Sciatic nerve (tissue), 2 donors: ENCODE measurements around the gene ADRA2C. TPM values are rescaled to one million over a fixed set of nuclear protein-coding genes. Genes with fewer than 3 reads are reported as not detected.

Experiments used
- ATAC-seq: fragments of 200-7000 bp; cut with Tn5 transposase; one replicate; pipeline ENCODE4 v1.9.1; 2020; ENCODE audit warnings: mild to moderate bottlenecking, moderate library complexity
- DNase-seq: peaks from one replicate; pipeline ENCODE4 v3.0.0-alpha.2; 2020; ENCODE audit warnings: low spot score
- intact Hi-C: fragments of 100-400 bp; cut with DNase I; formaldehyde crosslinking; loops from one replicate; pipeline ENCODE4 v1.14.2; 2022
- total RNA-seq: library from RNA; stranded (reverse); fragmentation: NEBNext Ultra II Directional; extraction: Animal tissue kit (Norgen Biotek cat#: 25700); gene quantifications from one replicate; pipeline ENCODE4 v1.2.1, GENCODE V29; 2021
- donor health status: DM: no; HTN: no; CAD: no.
- donor health status: DM: no; HTN: no; CAD: no.

The ADRA2C gene
- total RNA-seq, 1 donor from 2014 or later, result 4.8 TPM

GRCh38 chr4:3787489-3788365, 21.5 kb downstream of the ADRA2C start:
- ATAC-seq (no peak), DNase-seq (no peak)
- intact Hi-C loops, result no loop called here

GRCh38 chr4:3788366-3788660, 22.1 kb downstream of the ADRA2C start:
- DNase-seq (no peak), ATAC-seq (no peak)
- intact Hi-C loops, result no loop called here

GRCh38 chr4:3789587-3789986, 23.4 kb downstream of the ADRA2C start:
- intact Hi-C loops, result no loop called here
- DNase-seq (no peak), ATAC-seq (no peak)

- ATAC-seq, result no peak
These were observed 23.9 kb downstream of the ADRA2C start for GRCh38 chr4:3790006-3790561.

GRCh38 chr4:3791256-3791655, 25.1 kb downstream of the ADRA2C start:
- intact Hi-C loops, result no loop called here
- DNase-seq (no peak), ATAC-seq (no peak)

More at GRCh38 chr4:3790006-3790561, 23.9 kb downstream of the ADRA2C start:
- no peak for DNase-seq
- intact Hi-C loops, result no loop called here

GRCh38 chr4:3791910-3792542, 25.8 kb downstream of the ADRA2C start:
- peak; percentile 13 for ATAC-seq

GRCh38 chr4:3792813-3793212, 26.6 kb downstream of the ADRA2C start:
- DNase-seq, result no peak

More at GRCh38 chr4:3791910-3792542, 25.8 kb downstream of the ADRA2C start:
- intact Hi-C loops, result no loop called here
- DNase-seq, result no peak

GRCh38 chr4:3793545-3793944, 27.4 kb downstream of the ADRA2C start:
- ATAC-seq, result no peak
- no peak for DNase-seq
- intact Hi-C loops, result no loop called here

More at GRCh38 chr4:3792813-3793212, 26.6 kb downstream of the ADRA2C start:
- no peak for ATAC-seq
- intact Hi-C loops, result no loop called here

- intact Hi-C loops, result no loop called here
- no peak for ATAC-seq
- no peak for DNase-seq
These were observed 30.8 kb downstream of the ADRA2C start for GRCh38 chr4:3796960-3797359.

GRCh38 chr4:3797831-3798790, 31.9 kb downstream of the ADRA2C start:
- no peak for DNase-seq
- intact Hi-C loops, result no loop called here
- ATAC-seq, result no peak

GRCh38 chr4:3799496-3799895, 33.3 kb downstream of the ADRA2C start:
- intact Hi-C loops, result no loop called here
- DNase-seq (no peak), ATAC-seq (no peak)

- DNase-seq (no peak), ATAC-seq (no peak)
- intact Hi-C loops, result no loop called here
These were observed 34.2 kb downstream of the ADRA2C start for GRCh38 chr4:3800351-3800750.

- intact Hi-C loops, result no loop called here
- DNase-seq (no peak), ATAC-seq (no peak)
These were observed 35.3 kb downstream of the ADRA2C start for GRCh38 chr4:3801521-3801920.

- ATAC-seq (no peak), DNase-seq (no peak)
- intact Hi-C loops, result no loop called here
These were observed 35.9 kb downstream of the ADRA2C start for GRCh38 chr4:3801931-3802550.

- intact Hi-C loops, result no loop called here
- ATAC-seq (no peak), DNase-seq (no peak)
These were observed 36.6 kb downstream of the ADRA2C start for GRCh38 chr4:3802571-3803474.

GRCh38 chr4:3803475-3803847, 37.3 kb downstream of the ADRA2C start:
- ATAC-seq, result no peak
- no peak for DNase-seq
- intact Hi-C loops, result no loop called here

- intact Hi-C loops, result no loop called here
- DNase-seq (no peak), ATAC-seq (no peak)
These were observed 37.8 kb downstream of the ADRA2C start for GRCh38 chr4:3803946-3804345.

GRCh38 chr4:3805026-3805425, 38.8 kb downstream of the ADRA2C start:
- intact Hi-C loops, result no loop called here
- DNase-seq (no peak), ATAC-seq (no peak)
